GM18858 (cell line): ENCODE measurements around the gene HLA-DOB.
A peak's percentile ranks its signal among the peaks of the same experiment; 100 is the strongest.

Source experiments
- ATAC-seq: cut with Tn5 transposase; IDR thresholded peaks from one replicate; pipeline ENCODE4 v1.9.1; 2021; ENCODE audit not compliant: unreplicated experiment

The HLA-DOB gene

DNA sequence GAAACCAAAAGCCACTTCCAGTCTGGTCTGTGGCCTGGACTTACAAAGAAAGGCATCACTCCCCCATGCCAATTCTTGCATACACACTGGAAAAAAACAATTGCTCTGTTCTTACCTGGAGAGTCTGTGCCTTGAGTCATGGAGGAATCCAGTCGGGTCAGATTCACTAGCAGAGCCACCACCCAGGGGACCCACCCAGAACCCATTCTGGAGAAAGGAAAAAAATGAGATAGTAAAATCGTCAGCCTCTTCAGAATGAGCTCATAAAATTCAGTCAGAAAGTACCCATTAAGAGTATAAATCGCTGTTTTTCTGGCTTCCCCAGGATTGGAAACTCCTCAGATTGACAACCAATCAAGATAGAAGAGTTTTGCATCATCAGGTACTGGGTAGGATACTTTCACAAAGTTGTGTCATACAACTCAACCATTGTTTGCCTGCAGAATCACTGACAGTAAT lies at the start of gene HLA-DOB:
Gene HLA-DOB (minus strand): TSS at position 257 of the 459 bp plus-strand sequence. CDS start 51 bp downstream, at position 206.
- ATAC-seq: no peak

DNA sequence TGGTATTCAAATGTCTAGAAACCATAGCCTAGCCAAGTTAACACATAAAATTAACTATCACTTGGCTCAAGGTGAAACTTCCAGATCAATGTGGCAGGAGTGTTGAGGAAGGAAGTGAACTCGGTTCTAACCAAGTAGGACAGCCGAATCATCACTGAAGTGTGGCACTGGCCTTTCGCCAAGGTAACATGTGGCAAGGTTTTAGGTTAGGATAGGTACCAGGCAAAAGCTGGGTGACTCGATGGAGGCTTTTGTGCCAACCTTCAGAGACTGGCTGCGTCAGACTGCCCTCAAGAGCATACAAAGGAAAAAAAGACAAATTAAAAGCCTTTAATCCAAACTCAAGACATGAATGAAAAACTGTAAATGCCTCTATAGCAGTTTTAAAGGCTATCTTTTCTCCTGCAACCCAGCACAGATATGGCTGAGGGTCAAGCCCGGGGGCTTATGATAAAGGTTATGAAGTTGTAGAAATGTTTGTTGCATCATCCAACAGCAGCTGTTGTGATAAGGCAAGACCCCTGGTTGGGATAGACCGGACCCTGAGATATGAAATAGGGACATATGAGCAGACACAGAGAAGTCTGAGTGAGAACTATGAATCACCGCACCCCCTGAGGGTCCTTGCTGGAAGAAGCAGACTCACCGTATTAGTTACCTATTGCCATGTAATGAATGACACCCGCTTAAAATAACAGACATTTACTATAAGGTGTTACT lies 49.1 kb upstream of the HLA-DOB start:
- ATAC-seq: no peak

DNA sequence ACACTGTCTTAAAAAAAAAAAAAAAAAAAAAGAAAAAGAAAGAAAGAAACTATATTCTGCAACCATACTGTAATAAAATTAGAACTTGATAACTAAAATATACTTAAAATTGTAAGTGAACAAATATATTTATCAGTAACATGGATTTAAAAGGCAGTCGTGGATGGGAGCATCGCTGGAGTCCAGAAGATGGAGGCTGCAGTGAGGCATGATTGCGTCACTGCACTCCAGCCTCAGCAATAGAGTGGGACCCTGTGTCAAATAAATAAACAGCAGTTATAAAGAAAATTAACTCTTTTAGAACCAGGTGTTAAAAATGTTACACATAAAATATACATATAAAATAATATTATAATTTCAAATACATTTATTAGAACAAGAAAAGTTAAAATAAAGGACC lies 45.9 kb upstream of the HLA-DOB start:
- no peak for ATAC-seq

DNA sequence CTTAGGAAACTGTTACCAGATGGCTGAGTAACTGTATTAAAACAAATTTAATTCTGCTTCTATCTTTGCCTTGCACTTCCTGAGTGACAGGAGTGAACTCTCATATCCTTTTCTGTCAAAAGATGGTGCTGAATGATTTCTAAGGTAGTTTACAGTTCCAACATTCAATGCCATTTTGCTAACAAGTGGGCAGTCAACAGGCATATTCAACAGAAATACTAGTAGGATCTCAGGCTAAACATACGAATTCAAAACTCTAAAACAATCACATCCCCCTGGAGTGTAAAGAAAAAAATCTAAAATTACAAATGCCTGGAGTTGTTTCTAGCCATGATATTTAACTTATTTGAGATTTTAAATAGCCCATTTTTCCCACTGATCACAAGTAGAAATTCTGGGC lies 43.9 kb upstream of the HLA-DOB start:
- no peak for ATAC-seq

DNA sequence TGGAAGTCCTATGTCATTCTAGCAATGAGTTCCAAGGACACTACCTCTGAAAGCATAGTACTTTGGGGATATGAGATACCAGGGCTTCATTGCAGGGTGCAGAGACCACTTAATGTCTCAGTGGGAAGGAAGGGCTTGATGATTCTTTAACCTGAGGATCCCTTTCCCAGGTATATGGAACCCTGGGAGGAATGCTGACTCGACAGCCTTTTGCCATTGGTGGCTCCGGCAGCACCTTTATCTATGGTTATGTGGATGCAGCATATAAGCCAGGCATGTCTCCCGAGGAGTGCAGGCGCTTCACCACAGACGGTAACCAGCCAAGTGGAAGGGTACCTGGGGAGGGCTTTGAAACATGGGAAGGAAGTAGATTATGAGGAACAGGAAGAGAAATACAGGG lies 41.4 kb upstream of the HLA-DOB start:
- no peak for ATAC-seq

DNA sequence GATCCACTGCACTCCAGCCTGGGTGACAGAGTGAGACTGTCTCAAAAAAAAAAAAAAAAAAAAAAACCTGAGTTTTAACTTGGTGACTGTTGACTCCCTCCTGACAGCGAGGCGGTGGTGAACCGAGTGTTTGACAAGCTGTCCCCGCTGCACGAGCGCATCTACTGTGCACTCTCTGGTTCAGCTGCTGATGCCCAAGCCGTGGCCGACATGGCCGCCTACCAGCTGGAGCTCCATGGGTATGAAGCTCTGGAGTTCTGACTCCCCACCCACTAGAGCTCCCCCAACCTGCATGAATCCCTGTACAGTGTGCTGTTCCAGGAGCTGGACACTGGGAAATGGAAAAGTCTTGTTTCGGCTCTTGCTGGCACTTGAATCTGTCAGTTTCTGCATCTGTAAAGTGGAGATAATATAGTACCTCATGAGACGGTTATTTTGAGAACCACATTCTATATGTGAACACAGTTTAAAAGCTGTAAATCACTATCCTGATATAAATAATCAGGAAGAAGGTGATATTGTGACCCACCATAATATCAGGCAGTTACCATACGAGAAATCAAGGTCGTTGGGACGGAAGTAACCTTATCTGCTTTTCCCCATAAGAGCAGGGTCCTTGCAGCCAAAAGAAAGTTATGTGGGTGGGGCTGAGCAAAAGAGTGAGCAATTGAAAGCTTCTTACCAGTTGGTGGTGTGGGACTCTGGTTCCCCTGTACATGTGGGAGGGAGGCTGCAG lies 40.5 kb upstream of the HLA-DOB start:
- ATAC-seq: no peak

DNA sequence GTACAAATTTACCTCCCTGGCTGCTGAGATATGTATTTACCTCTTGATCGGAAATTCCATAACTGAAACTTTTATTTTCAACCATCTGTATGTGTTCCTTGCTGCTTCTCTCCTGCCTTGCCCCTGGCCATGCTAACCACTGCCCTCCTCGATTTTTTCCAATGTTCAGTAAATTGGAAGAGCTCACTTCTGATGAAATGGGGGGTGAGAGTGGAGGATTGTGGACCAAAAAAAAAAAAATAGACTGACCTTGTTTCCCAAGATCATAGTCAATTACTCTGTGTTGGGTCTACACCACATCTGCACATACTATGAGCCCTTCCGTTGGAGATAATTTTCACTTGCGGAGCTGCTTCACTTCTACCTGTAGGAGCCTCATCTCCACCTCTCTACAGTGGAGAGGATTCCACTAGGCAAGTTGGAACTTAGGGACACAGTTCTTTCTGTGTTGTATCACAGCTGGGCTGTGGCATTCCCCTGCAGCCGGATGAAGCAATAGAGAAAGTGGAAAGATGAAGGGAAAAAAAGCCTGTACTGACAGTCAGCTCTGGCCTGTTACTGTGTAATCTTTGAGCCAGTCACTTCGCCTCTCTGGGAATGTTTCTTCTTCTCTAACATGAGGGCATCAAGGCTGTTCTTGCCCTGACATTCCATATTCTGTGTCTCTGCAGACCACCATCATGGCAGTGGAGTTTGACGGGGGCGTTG lies 38.8 kb upstream of the HLA-DOB start:
- ATAC-seq: no peak

DNA sequence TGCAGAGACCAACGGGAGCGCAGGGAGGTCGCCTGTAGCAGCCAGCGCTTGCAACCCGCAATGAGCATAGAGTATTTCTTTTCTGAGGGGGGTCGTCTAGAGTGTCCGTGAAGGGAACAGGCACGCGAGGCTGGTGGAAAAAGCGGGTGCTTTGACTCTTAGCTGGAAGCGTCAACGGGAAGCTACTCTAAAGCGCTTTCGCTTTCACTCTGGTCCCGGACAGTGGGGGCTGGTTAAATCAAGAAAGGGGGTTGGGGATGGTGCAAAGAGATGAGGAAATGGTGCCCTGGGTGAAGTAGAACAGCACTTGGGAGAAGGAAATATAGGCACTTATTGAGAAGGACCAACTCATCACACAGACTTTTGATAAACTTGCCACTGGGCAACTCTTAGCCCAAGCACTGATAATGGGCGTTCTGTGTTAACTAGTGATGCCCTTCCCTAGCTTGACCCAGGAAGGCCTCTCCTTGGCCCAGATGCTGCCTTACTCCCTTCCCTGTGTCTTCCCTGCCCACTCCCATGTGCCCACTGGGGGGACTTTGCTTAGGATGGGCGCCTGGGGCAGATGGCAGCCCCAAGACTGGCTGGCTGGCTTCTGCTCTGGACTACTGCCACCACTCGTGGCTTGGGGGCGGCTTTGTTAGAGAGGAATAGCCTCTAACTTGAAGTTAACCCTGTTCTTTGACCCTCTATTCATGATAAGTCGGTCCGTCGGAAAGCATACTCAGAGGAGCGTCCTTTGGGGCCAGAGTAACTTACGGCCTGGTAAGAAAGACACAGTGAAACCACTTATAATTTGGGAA lies 37.8 kb upstream of the HLA-DOB start:
- ATAC-seq: no peak

DNA sequence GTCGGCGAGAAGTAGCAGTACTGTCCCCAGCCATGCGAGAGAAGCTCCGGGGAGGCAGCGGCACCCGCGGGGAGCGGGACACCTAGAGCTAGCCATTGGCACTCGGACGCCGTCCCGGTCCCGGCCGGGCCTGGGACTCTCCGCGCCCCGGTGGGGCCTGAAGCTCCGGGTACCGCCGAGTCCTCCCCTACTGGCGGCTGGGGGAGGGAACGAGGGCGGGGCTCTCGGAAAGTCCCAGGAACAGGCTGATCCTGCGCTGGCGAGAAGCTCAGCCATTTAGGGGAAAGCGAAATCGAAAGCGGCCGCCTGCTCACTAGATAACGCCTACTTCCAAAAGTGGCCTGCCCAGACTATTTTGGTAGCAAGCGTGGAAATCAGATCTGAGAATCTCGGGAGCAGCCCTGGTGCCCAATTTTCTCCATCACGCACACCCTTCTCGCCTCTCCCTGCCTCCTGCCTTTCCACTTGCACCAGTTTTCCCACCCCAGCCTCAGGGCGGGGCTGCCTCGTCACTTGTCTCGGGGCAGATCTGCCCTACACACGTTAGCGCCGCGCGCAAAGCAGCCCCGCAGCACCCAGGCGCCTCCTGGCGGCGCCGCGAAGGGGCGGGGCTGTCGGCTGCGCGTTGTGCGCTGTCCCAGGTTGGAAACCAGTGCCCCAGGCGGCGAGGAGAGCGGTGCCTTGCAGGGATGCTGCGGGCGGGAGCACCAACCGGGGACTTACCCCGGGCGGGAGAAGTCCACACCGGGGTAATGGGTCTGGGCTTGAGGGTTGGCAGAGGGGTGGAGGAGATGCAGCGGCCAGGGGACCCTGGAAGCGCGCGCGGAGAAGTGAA lies 37.0 kb upstream of the HLA-DOB start, which contains the start of the genes PSMB9 and TAP1:
Gene PSMB9 (plus strand): TSS at position 652 of the 835 bp plus-strand sequence. CDS start 38 bp downstream, at position 690.
Gene TAP1 (minus strand): TSS at position 164 of the 835 bp plus-strand sequence. CDS start 68 bp downstream, at position 96.
- ATAC-seq: peak; percentile 55

DNA sequence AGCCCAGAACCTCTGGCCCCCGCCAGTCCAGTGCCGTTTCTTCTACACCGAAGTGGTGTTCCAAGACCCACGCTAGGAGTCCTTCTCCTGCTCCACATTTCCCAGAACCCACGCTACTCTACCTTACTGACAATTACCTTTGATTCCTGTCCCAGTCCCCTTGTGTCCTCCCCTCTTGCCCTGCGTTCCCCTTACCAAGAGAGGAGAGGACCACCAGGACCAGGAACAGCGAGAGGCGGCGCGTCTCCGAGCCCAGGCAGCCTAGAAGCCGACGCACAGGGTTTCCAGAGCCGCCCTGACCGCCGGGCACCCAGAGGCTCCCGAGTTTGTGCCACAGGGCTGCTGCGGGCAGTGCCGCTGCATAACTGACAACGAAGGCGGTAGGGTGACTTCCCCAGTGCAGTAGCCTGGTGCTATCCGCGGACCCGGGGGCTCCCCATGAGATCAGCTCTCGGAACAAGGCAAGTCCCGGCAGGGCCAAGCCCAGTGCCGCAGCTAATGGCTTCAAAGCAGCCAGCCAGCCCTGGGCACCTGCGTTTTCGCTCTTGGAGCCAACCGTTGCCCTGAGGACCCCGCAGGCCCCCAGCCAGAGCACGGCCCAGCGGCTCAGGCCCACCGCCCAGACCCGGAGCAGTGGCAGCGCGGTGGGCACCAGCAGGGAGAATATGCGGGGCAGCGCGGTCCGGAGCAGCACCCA lies 36.2 kb upstream of the HLA-DOB start:
- peak; percentile 10 for ATAC-seq

DNA sequence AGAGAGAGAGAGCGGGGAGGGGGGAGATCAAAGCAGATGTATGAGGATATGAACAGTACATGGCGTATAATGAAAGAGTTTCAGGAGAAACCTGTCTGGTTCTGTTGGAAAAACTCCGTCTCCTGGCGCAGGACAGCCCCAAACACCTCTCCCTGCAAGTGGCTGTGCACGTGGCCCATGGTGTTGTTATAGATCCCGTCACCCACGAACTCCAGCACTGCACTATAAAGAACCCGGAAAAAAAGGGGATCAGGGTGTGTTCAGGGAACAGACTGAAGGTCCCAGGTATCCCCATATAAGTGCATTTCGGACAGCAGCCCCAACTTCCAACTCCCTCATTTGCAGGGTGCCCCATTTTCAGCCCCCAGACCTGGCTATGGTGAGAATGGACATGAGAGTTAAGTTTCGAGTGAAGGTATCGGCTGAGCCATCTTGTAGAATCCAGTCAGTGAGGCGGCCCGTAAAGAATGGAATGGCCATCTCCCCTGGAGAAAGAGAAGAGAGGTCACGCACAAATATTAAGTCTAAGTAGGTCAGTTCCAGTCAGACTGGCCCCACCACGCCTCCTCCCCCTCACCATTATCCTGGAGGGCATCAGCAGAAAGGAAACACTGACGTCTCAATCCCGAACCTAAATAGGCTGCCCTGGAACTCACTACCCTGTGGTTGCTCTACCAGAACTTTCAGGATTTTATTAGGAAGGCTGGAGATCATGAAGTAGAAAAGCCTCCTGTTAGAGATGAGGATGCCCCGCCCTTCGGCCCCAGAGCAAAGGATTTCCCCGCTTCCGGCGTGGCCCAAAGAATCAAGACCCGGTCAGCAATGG lies 35.4 kb upstream of the HLA-DOB start:
- no peak for ATAC-seq

DNA sequence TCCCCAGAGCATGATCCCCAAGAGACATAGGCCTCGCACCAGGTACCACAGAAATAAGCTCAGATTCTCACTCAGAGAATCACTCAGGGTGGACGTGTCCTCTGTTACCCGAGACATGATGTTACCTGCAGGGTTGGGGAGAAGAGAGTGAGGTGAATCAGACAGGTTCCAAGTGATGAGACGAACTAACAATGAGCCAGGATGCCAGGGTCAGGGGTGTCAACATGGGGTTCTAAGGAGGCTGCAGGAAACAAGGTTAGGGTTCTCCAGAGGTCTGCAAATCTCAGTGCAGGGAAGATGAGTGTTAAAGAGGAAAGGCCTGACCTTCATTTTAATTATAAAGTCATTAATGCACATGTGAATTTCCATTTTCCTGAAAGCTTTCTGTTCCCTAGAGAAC lies 34.2 kb upstream of the HLA-DOB start:
- ATAC-seq: no peak

DNA sequence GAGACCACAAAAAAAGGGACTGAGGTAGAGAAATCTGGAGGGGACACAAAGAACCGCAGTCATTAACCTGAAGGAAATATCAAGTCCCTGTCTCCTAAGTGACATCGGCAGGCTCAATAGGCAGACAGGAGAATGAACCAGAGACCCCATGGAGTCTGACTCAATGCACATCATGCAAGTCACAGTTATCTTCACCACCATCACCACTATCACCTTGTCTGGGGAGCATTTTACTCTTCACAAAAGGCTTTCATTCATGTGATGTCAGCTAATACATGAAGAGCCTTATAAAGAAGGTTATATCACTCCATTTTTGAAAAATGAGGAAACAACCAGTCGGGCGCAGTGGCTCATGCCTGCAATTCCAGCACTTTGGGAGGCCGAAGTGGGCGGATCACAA lies 32.3 kb upstream of the HLA-DOB start:
- no peak for ATAC-seq

DNA sequence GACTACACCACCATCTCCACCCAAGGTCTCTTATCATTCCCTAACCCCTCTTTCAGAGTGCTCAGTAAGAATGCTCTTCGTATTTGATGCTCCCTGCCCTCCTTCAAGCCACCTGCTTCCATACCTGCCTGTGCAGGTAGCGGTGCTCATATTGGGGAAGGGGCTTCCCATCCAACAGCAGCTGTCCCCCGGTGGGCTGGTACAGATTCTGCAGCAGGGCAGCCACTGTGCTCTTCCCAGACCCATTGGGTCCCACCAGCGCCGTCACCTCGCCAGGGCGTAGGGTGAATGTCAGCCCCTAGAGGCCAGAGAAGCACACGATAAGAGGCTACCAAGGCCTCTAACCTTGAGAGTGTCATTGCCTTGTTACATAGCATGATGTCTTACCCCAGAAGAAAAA lies 31.0 kb upstream of the HLA-DOB start:
- no peak for ATAC-seq

DNA sequence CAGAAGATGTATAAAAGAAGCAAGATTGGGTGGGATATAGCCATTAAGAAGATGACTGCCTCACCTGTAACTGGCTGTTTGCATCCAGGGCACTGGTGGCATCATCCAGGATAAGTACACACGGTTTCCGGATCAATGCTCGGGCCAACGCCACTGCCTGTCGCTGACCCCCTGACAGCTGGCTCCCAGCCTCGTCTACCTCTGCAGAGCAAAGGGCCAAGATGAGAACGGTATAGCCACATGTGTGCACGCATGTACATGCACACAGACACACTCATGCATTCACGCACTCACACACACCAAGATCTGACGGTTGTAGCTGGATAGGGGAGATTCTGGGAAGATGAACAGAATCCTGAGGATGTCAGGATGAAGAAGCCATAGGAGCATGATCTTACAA lies 30.2 kb upstream of the HLA-DOB start:
- ATAC-seq: no peak

DNA sequence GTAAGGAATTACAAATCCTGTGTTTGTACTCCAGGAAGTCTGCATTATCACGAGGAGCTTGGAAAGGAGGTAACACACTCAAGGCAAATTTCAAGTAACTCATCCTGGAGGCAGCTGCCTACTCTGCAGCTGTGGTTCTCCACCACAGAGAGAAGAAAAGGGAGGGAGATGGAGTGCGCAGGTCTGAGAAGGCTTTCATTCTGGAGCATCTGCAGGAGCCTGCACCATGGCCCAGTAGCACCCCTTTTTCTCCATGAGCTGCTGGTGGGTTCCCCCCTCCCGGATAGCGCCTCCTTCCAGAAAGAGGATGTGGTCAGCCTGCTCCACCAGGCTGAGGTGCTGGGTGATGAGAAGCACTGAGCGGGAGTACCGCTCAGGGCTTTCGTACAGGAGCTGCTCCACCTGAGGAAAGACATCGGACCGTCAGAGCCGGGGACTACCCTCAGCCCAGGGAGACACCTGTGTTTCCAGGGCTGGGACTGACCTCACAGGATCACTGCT lies 28.6 kb upstream of the HLA-DOB start:
- ATAC-seq: no peak

DNA sequence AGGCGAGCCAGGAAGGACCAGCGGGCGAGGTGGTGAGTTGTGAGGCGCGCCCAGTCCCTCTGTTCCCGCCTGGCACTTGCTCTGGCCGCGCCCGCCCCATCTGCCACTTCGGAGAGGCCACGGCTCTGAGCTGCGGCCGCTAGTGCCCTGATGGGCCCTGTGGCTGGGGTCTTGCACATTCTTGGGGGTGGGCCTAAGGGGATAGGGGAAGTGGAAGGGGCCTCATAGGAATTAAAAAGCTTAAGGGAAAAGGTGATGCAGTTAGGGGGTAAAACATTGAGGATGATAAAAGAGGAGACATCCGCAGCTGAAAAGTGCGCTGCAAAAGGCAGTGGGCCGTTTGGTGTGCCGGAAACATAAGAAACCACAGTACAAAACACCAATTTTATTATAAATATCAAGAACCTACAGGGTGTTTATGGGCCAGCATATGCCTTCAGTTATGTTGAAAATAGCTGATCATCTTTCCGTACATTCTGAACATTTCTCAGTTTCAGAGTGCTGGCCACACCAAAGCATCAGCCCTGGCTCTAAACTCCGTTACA lies 28.1 kb upstream of the HLA-DOB start:
- no peak for ATAC-seq
